HepG2 (cell line): ENCODE data around the gene FUT6. TPM values are rescaled to one million over a fixed set of nuclear protein-coding genes. Genes with fewer than 3 reads are reported as not detected.

Source experiments
- CCAR2 ChIP-seq: fragments of 200-400 bp; formaldehyde crosslinking; optimal IDR thresholded peaks from 2 replicates; pipeline ENCODE3; 2018; ENCODE audit warnings: low read depth, mild to moderate bottlenecking, low read length, moderate library complexity
- CREM ChIP-seq, 2 experiments: sonication (generic) in 1 of 2; formaldehyde crosslinking in 1 of 2; IDR thresholded peaks; 2 replicates each; pipeline versions ENCODE4 v1.4.0 to v1.6.1; 2016 to 2020; ENCODE audit warnings: antibody characterized with exemption in 1 of 2, mild to moderate bottlenecking in 1 of 2, missing genetic modification reagents in 1 of 2
- EEA1 ChIP-seq: sonication (generic); formaldehyde crosslinking; IDR thresholded peaks from 2 replicates; pipeline ENCODE4 v1.5.1; 2020; ENCODE audit warnings: mild to moderate bottlenecking, missing genetic modification reagents, borderline replicate concordance
- KDM2A ChIP-seq: sonication (generic); formaldehyde crosslinking; IDR thresholded peaks from 2 replicates; pipeline ENCODE4 v1.4.0; 2020; ENCODE audit warnings: low read depth, missing genetic modification reagents, borderline replicate concordance
- MAFK ChIP-seq, 2 experiments: IDR thresholded peaks in 1 of 2; conservative IDR thresholded peaks in 1 of 2; 2 replicates each; pipeline ENCODE4 v1.6.1; 2011; ENCODE audit warnings: improper control_type of control experiment in 2 of 2, low read length in 2 of 2
- MLX ChIP-seq: IDR thresholded peaks from 2 replicates; pipeline ENCODE4 v1.6.1; 2016
- MYC ChIP-seq: sonication (generic); formaldehyde crosslinking; IDR thresholded peaks from 2 replicates; pipeline ENCODE4 v1.9.0; 2021; ENCODE audit warnings: missing genetic modification reagents, borderline replicate concordance
- NFIC ChIP-seq: IDR thresholded peaks from 2 replicates; pipeline ENCODE4 v1.6.1; 2012; ENCODE audit warnings: mild to moderate bottlenecking, low read length, inconsistent platforms
- ZNF142 ChIP-seq: sonication (generic); formaldehyde crosslinking; IDR thresholded peaks from 2 replicates; pipeline ENCODE4 v1.4.0; 2020; ENCODE audit warnings: missing genetic modification reagents
- ZNF282 ChIP-seq: fragments of 450-650 bp; IDR thresholded peaks from 2 replicates; pipeline ENCODE4 v1.6.1; 2018; ENCODE audit not compliant: partially characterized antibody
- ZNF558 ChIP-seq: sonication (generic); formaldehyde crosslinking; IDR thresholded peaks from 2 replicates; pipeline ENCODE4 v1.9.0; 2022; ENCODE audit warnings: mild to moderate bottlenecking, missing genetic modification reagents, borderline replicate concordance
- ZNF597 ChIP-seq: sonication (generic); formaldehyde crosslinking; IDR thresholded peaks from 2 replicates; pipeline ENCODE4 v1.5.0; 2020; ENCODE audit warnings: missing genetic modification reagents
- ZSCAN21 ChIP-seq: sonication (generic); formaldehyde crosslinking; IDR thresholded peaks from 2 replicates; pipeline ENCODE4 v1.8.0; 2022; ENCODE audit warnings: mild to moderate bottlenecking, missing genetic modification reagents, moderate library complexity, borderline replicate concordance
- polyA plus RNA-seq, 8 experiments: library from polyadenylated mRNA; depleted of rRNA in 3 of 8; stranded (reverse) in 7 of 8; unstranded in 1 of 8; fragments of >200 nt; fragmentation: Illumina TruSeq in 4 of 8; extraction: Trizol in 4 of 8; gene quantifications; 2 replicates each; pipeline versions ENCODE4 v1.2.1 to v1.2.3, GENCODE V29; 2011 to 2016; ENCODE audit warnings: low read depth in 4 of 8, missing spikeins in 1 of 8, mixed read lengths in 1 of 8; ENCODE audit not compliant: insufficient read depth in 1 of 8
- total RNA-seq, 5 experiments: library from RNA; depleted of rRNA; stranded (reverse); fragments of >200 nt; fragmentation: Illumina TruSeq; extraction: Trizol; gene quantifications; 2 replicates each; pipeline ENCODE4 v1.2.3, GENCODE V29; 2016; ENCODE audit warnings: low read depth in 1 of 5
- TF ChIP-seq, protein P1 (sequence below): sonication (generic); formaldehyde crosslinking; IDR thresholded peaks from 2 replicates; pipeline ENCODE4 v1.8.1; 2023; ENCODE audit warnings: mild to moderate bottlenecking, moderate library complexity, missing genetic modification reagents
- TF ChIP-seq, protein P2 (sequence below): sonication (generic); formaldehyde crosslinking; conservative IDR thresholded peaks from 2 replicates; pipeline ENCODE4 v1.8.0; 2022; ENCODE audit warnings: mild to moderate bottlenecking, moderate library complexity, missing genetic modification reagents

FUT6 gene
- total and polyA plus RNA-seq, 2 of the 13 experiments (the other 11 are each of a cell fraction or from before 2014, with no cell fraction given): 8.2 to 27.7 TPM

GRCh38 chr19:5827891-5828660 lies 11.4 kb downstream of the FUT6 start (continued):
- TF ChIP-seq CREM (IDR thresholded peaks at IDR 0.05) (peak; percentile 36; the same call in 1 of the 2 replicates), CREM (CRISPR knock-in tag; IDR thresholded peaks at IDR 0.05) (no peak), NFIC (no peak), CCAR2 (no peak), ZNF142 (no peak), ZNF282 (no peak), ZNF558 (no peak; the same call in 1 of the 2 replicates), ZNF597 (no peak), KDM2A (CRISPR knock-in tag) (peak; percentile 100), MYC (peak; percentile 52; the same call in 1 of the 2 replicates), ZSCAN21 (CRISPR knock-in tag) (peak; percentile 97), MAFK (conservative IDR thresholded peaks at IDR 0.05 in 1 of 2, IDR thresholded peaks at IDR 0.05 in 1 of 2; ENCODE audit: low read length in 2 of 2) (no peak), EEA1 (CRISPR knock-in tag) (peak; percentile 58; the same call in 1 of the 2 replicates), MLX (peak; percentile 69; the same call in 1 of the 2 replicates)
- TF ChIP-seq, protein P1, sequence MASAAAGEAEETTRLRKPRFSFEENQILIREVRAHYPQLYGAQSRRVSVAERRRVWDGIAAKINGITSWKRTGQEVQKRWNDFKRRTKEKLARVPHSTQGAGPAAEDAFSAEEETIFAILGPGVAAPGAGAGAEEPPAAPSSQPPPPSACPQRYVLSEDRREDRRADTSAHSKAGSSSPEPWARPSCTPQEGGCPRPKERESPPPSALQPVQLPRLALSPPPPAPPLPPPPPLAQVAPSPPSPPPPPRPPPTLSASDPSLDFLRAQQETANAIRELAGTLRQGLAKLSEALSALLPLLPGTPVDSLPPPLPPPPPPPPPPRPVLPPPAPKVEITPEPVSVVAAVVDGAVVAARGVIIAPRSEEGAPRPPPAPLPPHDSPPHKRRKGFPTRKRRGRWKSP (CRISPR knock-in tag): peak; percentile 83
- TF ChIP-seq, protein P2, sequence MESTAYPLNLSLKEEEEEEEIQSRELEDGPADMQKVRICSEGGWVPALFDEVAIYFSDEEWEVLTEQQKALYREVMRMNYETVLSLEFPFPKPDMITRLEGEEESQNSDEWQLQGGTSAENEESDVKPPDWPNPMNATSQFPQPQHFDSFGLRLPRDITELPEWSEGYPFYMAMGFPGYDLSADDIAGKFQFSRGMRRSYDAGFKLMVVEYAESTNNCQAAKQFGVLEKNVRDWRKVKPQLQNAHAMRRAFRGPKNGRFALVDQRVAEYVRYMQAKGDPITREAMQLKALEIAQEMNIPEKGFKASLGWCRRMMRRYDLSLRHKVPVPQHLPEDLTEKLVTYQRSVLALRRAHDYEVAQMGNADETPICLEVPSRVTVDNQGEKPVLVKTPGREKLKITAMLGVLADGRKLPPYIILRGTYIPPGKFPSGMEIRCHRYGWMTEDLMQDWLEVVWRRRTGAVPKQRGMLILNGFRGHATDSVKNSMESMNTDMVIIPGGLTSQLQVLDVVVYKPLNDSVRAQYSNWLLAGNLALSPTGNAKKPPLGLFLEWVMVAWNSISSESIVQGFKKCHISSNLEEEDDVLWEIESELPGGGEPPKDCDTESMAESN: peak; percentile 70
